T47D (cell line): ENCODE results near the gene IFT20.

Experiments
- DNase-seq, 2 experiments: peaks; one replicate each; pipeline versions ENCODE4 v3.0.0 to v3.0.0-alpha.2; 2011 to 2012; ENCODE audit warnings: low read depth in 1 of 2, low spot score in 1 of 2
- JUND ChIP-seq: IDR thresholded peaks from 2 replicates; pipeline ENCODE4 v1.6.1; 2012; ENCODE audit warnings: low read depth
- in situ Hi-C: cut with HindIII; loops from 2 replicates; pipeline ENCODE4 v1.10.0; 2016; ENCODE audit warnings: low sequenced_read_pairs, low pct_unique_long_range_greater_than_20kb

IFT20 gene

GRCh38 chr17:28369684-28370034 lies 34.4 kb upstream of the IFT20 start:
- in situ Hi-C loops = no loop called here
- no peak for TF ChIP-seq JUND
- no peak for DNase-seq

GRCh38 chr17:28368915-28369683 lies 33.8 kb upstream of the IFT20 start:
- in situ Hi-C loops = no loop called here
- DNase-seq = no peak
- no peak for TF ChIP-seq JUND

GRCh38 chr17:28368306-28368831 lies 33.1 kb upstream of the IFT20 start:
- DNase-seq = no peak
- in situ Hi-C loops = no loop called here
- no peak for TF ChIP-seq JUND

- no peak for DNase-seq
- in situ Hi-C loops = no loop called here
These were observed 32.5 kb upstream of the IFT20 start for GRCh38 chr17:28367641-28368305.

GRCh38 chr17:28366605-28367004 lies 31.3 kb upstream of the IFT20 start:
- DNase-seq = no peak
- no peak for TF ChIP-seq JUND
- in situ Hi-C loops = no loop called here

More at GRCh38 chr17:28367641-28368305, 32.5 kb upstream of the IFT20 start:
- no peak for TF ChIP-seq JUND

- no peak for TF ChIP-seq JUND
- in situ Hi-C loops = no loop called here
- no peak for DNase-seq
These were observed 30.2 kb upstream of the IFT20 start for GRCh38 chr17:28365487-28365886.

- in situ Hi-C loops = no loop called here
- DNase-seq = no peak
- no peak for TF ChIP-seq JUND
These were observed 29.5 kb upstream of the IFT20 start, which contains the start of gene SEBOX for GRCh38 chr17:28364665-28365363. SEBOX (minus strand) TSS chr17:28365199; CDS start chr17:28365151, 48 bp downstream.

GRCh38 chr17:28363776-28364650 lies 28.7 kb upstream of the IFT20 start:
- no peak for DNase-seq
- in situ Hi-C loops = no loop called here
- no peak for TF ChIP-seq JUND

- TF ChIP-seq JUND = no peak
- in situ Hi-C loops = no loop called here
- DNase-seq = no peak
These were observed 27.9 kb upstream of the IFT20 start for GRCh38 chr17:28363186-28363585.

- in situ Hi-C loops = no loop called here
- no peak for TF ChIP-seq JUND
These were observed 22.6 kb upstream of the IFT20 start for GRCh38 chr17:28357901-28358197.

GRCh38 chr17:28357061-28357900 lies 22.0 kb upstream of the IFT20 start, which contains the start of gene POLDIP2:
POLDIP2 (minus strand) TSS chr17:28357527; CDS start chr17:28357448, 79 bp downstream.
- DNase-seq = peak; percentile 92 to 98
- in situ Hi-C loops = no loop called here
- no peak for TF ChIP-seq JUND

More at GRCh38 chr17:28357901-28358197, 22.6 kb upstream of the IFT20 start:
- no peak for DNase-seq
